HG02678 (cell line): ENCODE data around the gene BCR.
"Not testable (repeated sequence)": the region's sequence is repeated elsewhere in the genome, so short reads cannot be mapped to it uniquely, and the experiment has no call there.

Experiments
- ATAC-seq: cut with Tn5 transposase; IDR thresholded peaks from one replicate; pipeline ENCODE4 v1.9.1; 2021; ENCODE audit warnings: mild to moderate bottlenecking, moderate library complexity; ENCODE audit not compliant: unreplicated experiment

The BCR gene

GRCh38 chr22:23285734-23286133, 105.4 kb downstream of the BCR start:
- ATAC-seq, result no peak

GRCh38 chr22:23286296-23286695, 106.0 kb downstream of the BCR start:
- no peak for ATAC-seq

DNA sequence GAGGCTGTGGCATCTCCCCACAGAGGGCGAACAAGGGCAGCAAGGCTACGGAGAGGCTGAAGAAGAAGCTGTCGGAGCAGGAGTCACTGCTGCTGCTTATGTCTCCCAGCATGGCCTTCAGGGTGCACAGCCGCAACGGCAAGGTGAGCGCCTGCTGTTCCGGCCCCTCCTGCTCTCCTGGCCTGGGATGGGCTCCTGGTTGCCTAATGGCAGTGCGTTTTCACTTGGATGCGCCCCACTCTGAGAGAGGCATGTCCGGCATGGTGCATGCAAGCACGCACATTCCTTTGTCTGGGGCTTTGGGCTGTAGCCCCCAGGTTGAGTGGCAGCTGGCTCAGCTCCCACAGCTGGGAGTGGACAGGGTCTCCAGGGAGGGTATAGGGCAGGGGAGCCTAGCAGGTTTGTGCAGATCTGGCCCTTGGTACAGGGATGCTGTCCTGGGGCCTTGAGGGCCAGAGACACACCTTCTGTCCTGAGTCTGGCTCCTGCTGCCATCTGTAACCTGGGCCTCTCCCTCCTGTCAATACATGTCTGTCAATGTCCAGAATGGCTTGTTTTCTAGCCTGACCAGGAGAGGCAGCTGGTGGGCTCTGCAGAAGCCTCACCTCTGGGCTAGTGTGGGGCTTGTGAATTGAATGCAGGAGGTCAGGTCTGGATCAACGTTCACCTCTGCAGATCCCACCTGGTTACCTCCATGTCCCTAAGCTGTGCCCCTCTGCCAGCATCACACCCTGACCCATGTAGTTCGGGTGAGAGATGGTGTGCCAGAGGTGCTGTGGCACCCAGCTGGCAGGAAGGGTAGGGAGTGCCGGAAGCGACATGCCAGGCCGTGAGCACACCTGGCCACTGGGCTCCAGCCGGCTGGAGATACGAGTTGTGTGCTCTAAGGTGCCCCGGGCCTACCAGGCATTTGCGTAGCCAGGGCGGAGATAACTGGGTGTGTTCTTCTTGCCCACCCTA, 107.1 kb downstream of the BCR start:
- no peak for ATAC-seq

GRCh38 chr22:23288301-23289129, 108.2 kb downstream of the BCR start:
- no peak for ATAC-seq

DNA sequence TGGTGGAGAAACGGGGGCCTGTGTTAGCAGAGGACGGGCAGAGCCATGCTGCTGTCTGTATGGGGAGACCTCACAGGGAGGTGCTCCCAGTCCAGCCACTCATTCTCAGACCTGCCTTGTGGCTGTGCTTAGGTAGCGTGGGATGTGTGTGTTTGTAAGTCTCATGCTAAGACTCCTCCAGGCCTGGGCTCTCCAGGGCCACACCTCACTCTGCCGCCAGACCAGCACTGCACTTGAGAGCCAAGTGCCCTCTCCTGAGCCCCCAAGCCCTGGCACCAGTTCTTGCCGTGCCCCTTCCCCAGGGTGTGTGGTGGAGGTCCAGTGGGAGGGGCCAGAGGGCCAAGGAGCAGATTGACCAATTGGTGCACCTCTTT, 108.8 kb downstream of the BCR start:
- no peak for ATAC-seq

- no peak for ATAC-seq
Observed at GRCh38 chr22:23289851-23290724, 109.8 kb downstream of the BCR start.

DNA sequence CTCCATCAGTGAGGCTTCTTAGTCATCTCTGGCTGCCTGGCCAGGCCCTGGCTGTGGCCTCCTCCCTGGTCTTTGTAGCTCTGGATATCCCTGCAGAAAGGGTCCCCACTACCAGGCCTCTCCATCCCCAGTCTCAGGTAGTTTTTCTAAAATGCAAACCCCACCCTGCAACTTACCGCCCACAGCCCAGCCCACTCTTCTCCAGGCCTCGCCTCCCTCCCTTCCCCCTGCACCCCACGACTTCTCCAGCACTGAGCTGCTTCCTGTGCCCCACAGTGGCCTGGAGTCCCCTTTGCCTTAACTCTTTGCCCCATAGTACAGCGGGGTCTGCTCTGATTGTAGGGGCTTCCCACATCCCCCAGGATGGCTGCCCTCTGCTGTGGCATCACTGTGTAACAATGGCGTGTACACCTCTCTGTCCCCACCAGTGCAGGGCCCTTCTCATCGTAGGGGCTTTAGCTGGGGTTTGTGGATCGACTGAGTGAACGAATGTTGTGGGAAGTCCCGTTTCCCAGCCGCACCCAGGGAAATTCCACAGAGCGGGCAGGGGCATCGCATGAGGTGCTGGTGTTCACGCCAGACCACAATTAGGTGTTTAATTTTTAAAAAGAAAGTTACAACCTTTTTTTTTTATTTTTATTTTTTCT, 111.6 kb downstream of the BCR start:
- no peak for ATAC-seq

GRCh38 chr22:23292453-23293350, 112.4 kb downstream of the BCR start:
- no peak for ATAC-seq

DNA sequence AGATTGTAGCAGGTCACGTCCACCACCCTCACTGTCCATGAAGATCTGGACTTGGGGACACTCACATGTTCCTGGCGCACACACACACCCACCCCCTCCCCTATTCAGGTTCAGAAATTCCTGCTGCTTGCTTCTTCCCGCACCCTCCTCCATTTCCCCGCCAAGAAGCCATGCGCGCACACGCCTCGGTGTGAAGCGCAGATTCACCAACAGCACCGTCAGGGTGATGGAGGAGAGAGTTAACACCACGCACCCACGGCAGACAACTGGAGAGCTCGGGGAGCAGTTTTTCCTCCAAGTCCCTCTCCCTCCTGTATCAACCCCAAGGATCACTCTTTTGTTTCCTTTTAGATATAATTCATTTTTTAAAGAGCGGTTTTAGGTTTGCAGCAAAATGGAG, 113.4 kb downstream of the BCR start:
- ATAC-seq, result no peak

DNA sequence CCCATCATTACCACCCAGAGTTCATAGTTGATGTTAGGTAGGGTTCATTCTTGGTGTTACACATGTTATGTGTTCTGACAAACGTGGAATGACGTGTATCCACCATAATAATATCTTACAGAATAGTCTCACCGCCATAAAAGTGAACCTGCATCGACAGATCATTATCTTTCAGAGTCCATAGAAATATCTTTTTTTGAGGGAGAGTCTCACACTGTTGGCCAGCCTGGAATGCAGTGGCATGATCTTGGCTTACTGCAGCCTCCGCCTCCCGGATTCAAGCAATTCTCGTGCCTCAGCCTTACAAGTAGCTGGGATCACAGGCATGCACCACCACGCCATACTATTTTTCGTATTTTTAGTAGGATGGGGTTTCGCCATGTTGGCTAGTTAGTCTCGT, 113.9 kb downstream of the BCR start:
- ATAC-seq, result no peak

- ATAC-seq, result no peak
Observed at GRCh38 chr22:23300476-23300875, 120.2 kb downstream of the BCR start.

DNA sequence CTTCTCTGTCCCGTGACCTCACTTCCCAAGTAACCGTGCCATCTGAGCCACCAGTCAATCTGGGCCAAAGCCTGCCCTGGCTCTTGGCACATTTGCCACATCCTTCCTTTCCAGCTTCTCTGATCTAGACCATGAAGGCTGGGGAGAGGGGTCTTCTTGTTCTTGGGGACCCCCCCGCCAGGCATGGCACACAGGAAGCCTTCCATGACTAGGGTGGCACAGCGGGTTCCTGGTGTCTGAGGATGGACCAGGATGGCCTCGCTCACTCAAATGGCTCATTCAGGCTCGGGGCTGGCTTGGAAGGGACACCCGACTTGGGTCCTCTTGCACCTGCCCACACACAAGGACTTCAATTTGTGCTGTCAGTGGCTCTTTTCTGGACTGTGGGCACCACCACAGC, 121.3 kb downstream of the BCR start:
- ATAC-seq, result no peak

- no peak for ATAC-seq
Observed at GRCh38 chr22:23302171-23303002, 122.1 kb downstream of the BCR start.

GRCh38 chr22:23305321-23305910, 125.1 kb downstream of the BCR start:
- no peak for ATAC-seq

DNA sequence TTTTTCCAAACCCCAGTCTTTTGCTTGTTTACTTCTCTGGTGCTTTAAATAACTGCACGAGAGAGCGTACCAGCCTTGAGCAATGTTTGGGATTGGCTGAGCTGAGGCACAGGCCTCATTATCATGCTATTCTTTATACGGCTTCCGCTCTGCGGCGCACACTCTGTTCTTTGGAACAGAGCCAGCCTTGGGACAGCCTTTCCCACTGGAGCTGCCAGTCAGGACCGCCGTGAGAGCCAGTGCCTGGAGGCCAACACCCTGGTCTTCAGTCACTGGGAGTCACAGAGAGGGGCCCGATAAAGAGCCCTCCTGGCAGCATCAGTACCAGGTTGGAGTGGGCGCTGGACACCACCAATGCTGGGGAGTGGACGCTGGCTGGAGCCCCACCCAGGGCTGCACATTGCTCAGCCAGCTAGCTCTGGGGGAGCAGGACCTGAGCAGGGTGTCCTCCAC, 125.6 kb downstream of the BCR start:
- ATAC-seq, result no peak

DNA sequence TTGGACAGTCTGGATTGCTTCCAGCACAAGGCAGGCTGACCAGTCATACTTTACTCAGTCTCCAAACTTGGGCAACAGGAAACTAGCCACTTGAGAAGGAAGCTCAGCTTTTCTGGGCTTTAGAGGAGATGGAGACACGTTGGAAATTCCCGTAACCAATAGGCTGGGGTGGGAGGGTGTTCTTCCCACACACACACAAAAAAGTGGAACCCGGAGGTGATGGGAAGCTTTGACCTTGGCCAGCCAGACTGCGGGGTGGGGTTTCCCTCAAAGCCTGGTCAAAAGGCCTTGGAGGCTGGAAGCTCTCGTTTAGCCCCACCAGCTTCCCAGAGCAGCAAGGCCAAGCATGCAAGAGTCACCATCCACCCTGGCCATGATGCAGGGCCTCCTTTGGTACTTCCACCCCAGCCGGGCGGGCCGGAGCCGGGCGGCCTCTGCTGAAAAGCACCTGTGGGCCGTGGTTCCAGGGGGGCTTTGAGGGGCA, 126.2 kb downstream of the BCR start:
- ATAC-seq, result no peak

DNA sequence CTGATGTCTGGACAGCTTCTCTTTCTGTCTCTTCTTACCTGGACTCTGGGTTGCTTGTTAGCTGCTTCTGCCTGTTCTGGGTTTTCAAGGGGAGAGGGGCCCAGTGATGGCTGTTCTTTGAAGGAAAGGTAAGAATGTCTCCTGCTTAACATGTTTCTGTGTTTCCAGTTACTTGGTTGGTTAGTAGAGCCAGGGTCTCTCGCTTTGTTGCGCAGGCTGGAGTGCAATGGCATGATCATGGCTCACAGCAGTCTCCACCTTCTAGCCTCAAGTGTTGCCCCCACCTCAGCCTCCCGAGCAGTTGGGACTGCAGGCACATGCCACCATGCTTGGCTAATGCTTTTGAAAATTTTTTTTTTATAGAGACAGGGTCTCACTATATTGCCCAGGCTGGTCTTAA, 126.6 kb downstream of the BCR start:
- ATAC-seq, result no peak

DNA sequence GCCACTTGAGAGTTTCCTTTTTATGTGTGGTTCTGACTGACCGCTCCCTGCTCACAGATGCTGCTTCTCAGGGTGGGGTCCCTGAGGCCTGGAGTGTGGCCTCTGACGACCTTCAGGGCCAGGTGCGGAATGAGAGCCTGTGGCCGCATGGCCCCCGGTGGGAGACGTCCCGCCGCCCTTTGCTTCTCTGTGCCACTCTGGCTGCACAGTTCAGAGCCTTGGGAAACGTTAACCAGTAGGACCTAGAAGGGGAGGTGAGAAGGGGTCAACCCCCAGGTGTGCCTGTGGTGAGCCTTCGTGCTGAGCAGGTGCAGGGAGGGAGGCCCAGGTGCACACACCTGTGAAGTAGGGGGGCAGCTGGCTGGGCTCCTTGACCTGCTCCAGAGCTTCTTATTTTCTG, 127.2 kb downstream of the BCR start:
- ATAC-seq, result not testable (repeated sequence)
